Fibroblast of skin of back (primary cell): ENCODE data around the gene TSPYL2.

Source experiments
- DNase-seq: peaks from one replicate; pipeline ENCODE4 v3.0.0-alpha.2; 2013

TSPYL2 gene

DNA sequence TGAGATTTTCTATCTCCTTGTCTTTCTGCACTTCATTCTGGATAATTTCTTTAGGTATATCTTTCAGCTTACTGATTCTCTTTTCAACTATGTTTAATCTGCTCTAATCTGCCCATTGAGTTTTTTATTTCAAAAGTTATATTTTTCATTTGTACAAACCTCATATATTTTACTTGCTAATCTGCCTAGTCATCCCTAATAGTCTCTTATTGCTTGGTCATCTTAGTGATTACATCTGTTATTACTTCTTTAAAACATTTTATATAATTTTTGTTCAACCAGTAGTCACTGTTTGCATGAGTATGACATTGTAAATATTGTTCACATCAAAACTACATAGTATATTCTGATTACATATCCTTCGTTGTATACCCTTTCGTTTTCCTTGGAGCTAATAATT is 44.2 kb downstream of the TSPYL2 start:
- DNase-seq, result no peak

- peak; percentile 6 for DNase-seq
Observed at GRCh38 chrX:53128097-53128749, 46.1 kb downstream of the TSPYL2 start.

DNA sequence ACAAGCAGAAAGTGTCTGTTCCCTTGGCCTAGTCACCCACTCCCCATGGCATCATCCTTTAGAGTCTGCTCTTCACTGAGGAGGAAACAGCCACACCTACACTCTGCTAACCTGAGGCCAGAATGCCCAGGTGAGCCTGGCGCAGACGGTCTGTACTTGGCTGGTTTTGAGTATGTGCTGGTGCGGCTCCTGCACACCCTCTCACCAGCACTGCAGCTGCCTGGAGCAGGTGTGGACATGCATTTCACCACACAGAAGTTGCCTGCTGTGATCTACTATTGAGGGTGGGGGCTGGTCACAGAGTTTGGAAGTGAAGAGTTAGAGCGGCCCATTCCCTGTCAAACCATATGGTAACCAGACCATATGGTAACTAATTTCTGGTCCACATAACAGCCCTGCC is 51.2 kb downstream of the TSPYL2 start:
- DNase-seq, result no peak

GRCh38 chrX:53135581-53135980 is 53.4 kb downstream of the TSPYL2 start:
- no peak for DNase-seq
